Stimulated activated naive CD4-positive, alpha-beta T cell (primary cell): ENCODE results near the gene CSNK1G2.

Source experiments
- DNase-seq, 6 experiments: peaks; one replicate each; lab custom pipeline; 2025; lab: John Stamatoyannopoulos, UW

The CSNK1G2 gene

DNA sequence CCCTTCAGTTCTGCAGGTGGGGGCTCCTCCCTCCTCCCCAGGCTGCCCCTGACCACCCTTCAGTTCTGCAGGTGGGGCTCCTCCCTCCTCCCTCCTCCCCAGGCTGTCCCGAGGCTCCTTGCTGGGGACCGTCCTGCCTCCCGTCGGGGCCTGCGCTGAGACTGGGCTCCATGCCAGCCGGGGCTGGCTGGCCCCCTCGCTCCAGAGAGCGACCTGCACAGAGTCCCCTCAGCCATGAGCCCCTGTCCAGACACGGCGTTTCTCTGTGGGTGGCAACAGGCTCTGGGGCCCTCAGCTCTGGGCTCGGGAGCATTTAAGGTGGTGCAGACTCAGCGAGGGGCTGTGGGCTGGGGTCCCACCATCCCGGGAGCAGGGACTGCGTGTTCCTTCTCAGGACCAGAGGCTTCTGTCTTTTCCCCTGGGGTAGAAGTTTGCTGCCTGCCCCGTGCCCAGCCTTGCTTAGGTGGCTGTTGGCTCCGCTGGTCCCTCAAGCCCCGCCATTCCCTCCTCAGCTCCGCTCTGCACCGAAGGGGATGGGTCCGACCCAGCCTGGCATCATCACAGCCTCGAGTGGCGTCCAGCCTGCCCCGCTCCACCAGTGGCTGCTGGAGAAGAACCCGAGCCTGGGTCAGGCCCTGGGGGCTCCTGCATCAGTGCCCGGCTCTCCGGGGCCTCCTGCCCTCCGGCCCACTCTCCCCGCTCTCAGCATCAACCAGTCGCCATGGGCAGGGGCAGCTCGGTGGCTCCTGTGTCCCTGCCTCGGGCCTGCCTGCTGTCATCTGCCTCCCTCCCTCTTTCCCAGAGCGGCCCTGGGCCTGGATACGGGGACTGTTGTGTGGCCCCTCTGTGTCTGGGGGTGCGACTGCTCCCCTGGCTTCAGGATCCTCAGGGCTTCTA is 27.6 kb downstream of the CSNK1G2 start:
- DNase-seq: no peak

DNA sequence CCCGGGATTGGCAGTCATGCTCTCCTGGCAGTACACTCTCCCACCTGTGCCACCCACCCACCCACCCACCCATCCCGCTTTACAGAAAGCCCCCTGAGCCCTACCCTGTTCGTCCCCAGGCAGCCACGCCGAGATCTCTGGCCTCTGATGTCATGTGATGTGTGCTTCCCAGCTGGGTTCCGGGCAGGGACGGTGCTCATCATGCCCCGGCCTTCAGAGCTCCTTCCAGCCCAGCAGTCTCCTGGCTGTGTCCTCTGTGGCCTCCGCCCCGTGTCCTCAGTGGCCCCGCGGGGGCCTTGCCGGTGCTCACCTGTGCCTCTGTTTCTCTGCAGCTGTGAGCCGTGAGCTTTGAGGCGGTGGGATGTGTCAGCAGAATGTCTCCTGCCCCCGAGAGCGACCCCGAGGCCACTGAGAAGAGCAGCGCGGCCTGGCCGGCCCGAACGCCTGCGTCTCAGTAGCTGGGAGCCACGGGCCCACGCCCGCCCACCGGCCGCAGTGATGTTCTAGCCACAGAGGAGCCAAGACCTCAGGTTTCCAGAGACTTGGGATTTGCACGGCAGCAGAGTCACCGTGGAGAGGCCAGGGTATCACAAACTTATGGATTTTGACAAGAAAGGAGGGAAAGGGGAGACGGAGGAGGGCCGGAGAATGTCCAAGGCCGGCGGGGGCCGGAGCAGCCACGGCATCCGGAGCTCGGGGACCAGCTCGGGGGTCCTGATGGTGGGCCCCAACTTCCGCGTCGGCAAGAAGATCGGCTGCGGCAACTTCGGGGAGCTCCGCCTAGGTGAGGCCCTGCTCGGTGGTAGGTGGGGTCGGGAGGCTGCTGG is 28.4 kb downstream of the CSNK1G2 start:
- DNase-seq: no peak

DNA sequence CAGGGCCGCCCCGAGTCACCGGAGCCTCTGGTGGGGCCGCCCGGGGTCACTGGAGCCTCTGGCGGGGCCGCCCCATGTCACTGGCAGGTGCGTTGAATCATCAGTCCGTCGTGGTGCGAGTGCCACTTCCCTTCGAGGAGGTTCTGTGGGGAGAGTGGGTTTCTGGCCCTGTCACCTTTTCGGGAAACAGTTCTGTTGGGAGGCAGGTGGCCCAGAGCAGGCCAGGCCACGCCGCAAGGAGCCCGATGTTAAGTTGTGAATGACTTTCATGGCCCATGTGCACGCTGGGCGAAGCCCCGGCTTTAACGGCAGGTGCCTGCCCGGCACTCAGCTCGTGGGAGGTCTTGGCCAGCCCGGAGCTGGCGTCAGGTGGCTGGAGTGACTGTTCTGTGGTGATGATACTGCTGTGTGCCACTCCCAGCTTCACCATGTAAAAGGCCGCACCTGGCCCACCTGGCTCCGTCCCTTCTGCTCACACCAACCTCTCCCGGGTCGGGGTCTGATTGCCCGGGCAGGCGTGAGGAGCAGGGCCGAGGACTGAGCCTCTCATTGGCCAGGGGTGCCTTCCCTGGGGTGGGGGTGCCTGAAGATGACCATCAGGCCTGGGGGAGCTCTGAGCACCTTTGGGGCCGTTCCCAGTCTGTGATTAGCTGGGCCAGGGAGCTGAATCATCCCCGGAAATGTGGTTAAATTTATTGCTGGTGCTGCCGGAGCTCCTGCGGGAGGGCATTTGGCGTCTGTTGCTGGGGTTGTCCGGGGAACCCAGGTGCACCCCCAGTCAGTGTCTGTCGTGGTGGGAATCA is 29.2 kb downstream of the CSNK1G2 start:
- no peak for DNase-seq

DNA sequence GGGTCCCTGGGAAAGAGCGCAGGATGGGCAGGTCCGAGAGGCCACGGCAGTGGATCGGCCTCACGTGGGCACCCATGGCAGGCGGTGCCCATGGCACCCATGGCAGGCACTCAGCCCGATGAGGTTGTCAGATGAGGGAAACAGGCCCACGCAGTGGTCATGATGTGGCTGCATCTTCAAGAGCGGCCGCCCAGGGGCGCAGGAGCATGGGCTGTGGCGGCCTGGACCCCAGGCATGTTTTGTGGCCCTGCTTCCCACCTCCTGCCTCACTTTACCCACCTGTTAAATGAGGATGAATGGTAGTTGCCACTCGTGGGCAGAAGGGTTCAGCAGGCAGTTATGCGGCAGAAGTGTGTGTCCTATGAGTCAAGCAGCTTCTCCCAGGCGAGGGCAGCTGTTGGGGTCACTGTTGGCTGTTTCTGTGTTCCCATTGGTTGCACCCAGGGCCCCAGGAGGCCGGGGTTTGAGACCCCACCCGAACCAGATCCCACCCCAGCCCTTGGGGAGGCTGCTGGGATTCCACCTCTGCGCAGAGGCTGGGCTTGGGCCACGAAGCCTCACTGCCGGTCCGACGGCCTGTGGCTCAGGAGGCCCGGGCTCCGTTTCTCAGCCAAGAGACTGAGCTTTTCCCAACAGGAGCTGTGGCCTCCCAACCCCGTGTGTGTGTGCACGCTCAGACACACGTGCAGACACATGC is 30.0 kb downstream of the CSNK1G2 start:
- DNase-seq: no peak

DNA sequence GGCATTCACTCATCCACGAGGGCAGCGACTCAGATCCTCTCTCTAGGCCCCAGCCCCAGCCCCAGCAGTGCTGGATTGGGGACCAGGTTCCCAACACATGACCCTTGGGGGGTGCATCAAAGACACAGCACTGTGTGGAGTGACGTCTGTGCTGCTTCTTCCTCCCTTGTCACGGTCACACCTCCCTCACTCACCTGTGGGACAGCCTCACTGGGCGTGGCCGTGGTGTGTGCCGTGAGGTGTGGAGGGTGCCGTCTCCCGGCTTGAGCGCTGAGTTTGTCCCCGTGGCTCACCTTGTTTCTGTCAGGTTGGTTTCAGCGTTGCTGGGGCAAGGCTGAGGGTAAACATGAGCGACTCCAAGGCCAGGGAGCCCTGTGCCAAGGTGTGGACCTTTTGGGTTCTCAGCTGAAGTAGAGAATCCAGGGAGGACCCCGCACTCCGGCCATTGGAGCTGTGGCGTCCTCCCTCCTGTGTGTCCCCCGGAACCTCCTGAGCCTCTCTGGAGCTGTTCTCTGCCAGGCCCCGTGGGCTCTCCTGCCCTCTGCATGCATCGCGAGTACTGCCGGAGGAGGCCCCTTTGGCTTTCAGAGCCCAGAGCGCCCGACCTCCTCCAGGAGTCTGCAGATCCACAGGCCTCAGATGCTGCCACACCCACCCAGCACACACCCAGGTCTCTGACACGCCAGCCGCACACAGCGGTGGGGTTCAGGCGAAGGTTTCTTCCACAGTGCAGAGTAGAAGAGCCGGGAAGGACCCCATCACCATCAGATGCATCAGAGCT is 33.6 kb downstream of the CSNK1G2 start:
- DNase-seq: no peak

DNA sequence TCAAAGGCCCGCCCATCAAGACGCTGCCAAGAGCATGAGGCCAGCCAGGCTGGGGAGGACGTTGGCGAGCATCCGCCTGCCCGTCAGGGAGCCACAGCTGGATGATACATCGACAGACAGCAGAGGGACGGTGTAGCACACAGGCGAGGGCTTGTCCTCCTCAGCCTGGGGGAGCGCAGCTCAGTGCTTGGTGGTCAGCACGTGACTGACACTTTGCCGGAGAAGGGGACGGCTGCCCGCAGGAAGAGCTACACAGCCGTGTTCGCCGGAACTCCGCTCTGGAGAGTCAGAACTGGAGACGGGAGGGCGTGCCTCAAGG is 34.1 kb downstream of the CSNK1G2 start:
- no peak for DNase-seq

DNA sequence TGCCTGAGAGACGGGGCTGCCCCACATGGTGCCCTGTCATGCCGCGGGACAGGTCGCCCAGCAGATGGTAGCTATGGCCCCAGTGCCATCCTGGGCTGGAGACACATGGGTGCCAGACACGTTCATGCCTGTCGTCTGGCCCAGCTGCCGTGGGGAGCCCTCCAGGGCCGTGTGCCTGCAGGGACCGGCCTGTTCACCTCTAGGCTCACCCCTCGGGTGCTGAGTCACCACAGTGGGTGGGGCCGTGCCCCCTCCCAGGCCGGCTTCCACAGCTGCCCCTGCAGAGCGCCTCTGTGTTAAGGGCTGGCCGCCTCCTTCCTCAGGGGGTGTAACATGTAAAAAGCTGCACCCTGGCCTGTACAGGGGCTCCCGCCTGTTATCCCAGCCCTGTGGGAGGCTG is 36.1 kb downstream of the CSNK1G2 start:
- no peak for DNase-seq

DNA sequence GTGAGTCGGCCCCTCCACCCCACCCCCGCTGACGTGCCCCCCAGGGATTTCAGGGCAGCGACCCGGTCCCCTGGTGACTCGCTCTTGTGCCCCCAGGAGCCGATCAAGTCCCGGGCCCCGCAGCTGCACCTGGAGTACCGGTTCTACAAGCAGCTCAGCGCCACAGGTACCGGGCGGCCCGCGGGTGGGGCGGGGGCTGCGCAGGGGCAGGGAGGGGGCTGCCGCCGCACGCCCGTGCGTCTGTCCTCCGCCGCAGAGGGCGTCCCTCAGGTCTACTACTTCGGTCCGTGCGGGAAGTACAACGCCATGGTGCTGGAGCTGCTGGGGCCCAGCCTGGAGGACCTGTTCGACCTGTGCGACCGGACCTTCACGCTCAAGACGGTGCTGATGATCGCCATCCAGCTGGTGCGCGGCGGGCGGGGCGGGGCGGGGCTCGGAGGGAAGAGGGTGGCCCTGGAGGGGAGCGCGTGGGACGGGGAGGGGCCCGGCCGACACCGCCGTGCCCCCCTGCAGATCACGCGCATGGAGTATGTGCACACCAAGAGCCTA is 37.4 kb downstream of the CSNK1G2 start:
- DNase-seq: no peak

DNA sequence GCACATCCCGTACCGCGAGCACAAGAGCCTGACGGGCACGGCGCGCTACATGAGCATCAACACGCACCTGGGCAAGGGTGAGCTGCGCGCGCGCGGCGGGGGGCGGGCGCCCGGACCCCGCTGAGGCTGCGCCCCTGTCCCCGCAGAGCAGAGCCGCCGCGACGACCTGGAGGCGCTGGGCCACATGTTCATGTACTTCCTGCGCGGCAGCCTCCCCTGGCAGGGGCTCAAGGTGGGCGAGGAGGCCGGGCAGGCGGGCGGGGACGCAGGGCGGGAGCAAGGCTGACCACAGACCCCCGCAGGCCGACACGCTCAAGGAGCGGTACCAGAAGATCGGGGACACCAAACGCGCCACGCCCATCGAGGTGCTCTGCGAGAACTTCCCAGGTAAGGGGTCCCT is 38.0 kb downstream of the CSNK1G2 start:
- no peak for DNase-seq

DNA sequence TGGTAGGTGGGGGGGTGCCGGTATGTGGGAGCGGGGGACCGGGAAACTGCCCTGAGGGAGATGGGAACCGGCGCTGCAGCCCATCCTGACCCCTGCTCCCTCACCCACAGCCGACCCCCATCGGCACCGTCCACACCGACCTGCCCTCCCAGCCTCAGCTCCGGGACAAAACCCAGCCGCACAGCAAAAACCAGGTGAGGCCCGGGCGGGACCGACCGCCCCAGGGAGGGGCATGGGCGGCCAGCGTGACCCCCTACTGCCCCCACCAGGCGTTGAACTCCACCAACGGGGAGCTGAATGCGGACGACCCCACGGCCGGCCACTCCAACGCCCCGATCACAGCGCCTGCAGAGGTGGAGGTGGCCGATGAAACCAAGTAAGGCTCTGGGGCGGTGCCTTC is 38.7 kb downstream of the CSNK1G2 start:
- DNase-seq: no peak

DNA sequence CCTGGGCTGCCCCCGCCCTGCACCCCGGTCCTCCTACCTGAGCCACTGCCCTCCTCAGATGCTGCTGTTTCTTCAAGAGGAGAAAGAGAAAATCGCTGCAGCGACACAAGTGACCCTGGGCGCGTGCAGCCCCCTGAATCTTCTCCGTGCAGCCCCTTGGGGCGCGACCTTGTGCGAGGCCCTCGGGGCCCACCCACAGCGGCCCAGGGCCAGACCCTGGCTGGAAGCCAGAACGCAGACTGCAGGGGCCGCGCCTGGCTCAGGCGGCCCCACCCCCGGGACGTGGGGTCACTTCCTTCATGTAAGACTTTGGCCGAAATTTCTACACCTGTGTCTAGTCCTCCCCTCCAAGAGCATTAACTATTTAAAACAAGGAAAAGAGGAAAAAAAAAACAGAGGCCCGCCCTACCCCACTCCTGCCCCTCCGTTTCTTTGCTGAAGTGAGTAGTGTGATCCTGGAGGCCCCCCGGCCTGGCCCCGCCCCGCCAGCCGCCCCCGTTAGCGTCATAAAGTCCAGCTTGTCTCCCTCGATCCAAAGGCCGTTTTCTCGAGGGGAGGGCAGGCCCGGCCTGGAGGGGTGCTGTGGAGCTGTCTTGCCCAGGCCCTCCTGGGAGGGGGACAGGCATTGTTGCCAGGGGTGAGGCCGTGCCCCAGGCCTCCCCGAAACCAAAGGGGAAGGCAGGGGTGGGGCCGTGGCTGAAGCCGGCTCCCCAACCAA is 39.3 kb downstream of the CSNK1G2 start:
- no peak for DNase-seq

DNA sequence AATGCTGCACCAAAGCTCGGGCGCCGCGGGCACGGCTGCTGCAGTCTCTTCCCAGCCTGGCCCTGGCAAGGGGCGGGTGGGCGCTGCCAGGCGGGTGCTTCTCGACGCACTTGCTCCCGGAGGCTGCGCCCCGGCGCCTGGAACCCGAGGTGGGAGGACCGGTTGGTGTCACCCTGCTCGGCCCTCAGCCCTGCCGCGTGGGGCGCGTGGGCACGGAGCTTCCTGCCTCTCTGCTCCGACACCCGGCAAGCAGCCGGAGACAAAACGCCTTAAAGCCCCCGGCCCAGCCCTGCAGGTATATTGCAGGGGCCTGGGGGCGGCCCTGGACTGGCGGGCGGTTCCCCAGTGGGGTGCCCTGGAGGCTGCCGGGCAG is 39.8 kb downstream of the CSNK1G2 start:
- no peak for DNase-seq

DNA sequence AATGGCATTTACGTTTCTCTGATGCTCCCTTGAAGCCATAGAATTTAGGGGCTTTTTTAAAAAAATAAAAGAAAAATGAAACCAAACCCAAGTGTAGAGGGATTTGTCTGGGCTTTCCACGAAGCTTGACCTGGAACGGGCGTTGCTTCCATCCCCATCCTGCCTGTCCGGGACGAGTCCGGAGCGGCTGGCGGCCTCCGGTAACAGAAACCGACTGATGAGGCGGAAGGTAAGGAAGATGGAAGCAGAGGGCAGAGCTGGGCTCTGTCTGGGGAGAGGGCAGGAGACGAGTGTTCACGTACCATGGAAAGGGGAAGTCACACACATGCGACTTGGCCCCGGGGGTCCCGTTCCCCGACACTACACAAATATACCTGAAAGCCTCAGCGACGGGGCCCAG is 40.3 kb downstream of the CSNK1G2 start:
- DNase-seq: no peak

DNA sequence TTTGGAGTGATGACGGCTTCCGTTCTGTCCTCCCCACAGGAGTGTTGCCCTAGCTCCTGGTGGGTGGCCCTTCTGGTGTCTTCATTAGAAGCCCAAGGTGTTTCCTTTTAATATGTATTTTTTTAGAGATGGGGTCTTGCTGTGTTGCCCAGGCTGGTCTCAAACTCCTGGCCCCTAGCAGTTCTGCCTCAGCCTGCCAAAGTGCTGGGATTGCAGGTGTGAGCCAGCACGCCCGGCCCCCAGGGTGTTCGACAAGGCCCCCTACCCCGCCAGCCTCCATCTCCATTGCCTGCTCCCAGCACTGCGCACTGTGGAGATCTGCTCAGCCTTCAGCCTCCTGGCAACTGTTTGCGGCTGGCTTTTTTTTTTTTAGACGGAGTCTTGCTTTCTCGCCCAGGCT is 43.4 kb downstream of the CSNK1G2 start:
- DNase-seq: no peak

DNA sequence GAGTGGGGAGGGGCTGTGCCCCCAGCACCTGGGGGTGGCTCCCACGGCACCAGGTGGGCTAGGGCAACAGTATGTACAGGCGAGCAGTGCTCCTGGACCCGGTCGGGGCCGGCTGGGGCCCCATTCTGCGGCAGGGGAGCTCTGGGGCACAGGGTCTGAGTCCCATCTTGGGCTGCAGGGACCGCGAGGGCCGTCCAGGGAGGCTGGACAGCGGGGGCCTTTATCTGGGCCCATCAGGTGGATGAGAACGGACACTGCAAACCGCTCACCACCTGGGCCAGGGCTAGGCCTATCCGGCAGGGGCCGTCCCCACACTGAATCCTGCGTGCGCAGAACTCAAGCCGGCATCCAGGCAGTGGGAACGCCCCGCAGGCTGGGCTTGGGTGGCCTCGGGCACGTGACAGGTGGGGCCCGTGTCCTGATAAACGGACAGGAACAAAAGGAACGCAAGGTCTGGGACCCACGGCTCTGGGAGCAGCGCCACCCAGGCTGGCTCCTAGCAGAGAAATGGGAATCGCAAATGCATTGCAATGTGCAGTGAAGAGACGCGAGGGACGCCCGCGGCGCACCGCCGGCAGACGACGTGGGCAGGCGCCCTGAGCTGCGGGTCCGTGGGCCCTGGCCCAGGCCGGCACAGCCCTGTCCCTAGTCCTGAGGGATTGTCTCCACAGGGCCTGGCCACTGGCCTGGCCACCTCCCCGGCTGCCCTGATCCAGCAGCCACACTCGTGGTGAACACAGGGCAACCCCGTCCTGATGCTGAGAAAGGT is 44.8 kb downstream of the CSNK1G2 start:
- no peak for DNase-seq

DNA sequence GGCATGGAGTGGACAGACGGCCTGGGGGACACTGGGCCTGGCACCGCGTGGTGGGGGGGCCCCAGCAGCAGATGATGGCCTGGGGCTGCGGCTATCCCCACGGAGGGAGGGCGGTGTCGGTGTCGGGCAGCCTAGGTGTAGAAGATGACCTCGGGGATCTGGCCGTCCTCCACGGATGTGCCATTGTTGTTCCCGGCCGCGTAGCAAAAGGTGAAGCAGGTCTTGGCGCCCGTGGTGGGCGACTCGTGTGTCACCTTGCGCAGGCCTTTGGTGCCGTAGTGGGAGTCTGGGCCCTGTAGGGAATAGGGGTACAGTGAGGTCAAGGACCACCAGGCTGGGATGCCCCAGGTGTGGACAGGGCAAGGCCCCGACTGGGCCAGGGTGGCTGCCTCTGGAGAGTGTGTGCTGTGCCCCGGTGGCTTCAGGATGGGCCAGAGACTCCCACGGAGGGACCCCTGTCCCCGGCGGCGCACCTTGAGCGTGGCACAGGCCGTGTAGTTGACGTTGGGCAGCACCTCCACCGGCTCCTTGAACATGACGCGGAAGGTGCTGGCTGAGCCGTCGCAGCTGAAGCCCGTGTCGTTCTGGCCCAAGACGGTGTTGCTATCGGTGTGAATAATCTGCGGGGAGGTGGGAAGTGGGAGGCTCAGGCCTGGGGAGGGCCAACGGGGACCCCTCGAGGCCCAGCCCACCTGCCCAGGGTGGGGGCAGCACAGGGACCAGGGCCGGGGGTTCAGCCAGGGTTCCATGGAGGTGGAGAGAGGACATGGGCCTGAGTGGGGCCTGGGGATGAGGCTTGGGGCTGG is 45.6 kb downstream of the CSNK1G2 start:
- DNase-seq: no peak

DNA sequence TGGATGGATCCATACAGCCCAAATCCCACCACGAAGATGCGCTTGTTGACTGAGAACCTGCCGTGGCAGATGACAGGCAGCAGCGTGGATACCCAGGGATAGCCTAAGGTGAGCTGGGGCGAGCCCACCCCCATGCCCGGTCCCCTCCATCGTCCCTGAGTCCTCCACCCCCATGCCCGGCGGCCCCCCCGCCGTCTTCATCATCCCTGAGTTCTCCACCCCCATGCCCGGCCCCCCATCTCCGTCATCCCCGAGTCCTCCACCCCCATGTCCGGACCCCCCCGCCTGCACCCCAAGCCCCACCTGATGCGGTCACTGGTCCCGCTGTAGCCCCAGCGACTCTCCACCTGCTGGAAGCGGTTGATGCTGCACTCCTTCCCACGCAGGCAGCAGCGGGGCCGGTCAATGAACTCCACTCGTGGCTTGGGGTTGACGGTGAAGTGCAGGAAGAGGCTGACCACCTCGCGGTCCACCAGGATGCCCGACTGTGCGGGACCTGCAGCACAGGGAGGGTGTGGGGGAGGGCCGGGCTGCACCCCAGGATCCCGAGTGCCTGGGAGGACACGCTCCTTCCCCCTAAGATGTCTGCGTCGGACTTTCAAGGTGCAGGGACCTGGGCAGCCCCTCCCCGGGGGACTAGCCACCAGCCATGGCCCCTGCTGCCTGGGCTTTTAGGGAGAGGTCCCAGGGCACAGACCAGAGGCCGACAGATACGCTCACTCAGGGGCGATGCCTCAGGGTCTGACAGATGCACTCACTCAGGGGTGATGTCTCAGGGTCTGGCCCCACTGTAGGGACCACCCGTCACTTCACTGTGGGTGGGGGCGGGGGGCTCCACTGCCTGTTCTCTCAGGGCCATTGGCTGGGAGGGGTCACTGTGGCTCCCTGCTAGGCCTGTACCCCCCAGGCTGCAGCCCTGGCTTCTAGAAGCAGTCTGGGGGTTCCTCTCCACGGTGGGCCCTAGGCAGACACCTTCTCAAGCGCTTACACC is 46.5 kb downstream of the CSNK1G2 start:
- DNase-seq: no peak
